ENCODE data around the gene ELAC2.

Gene ELAC2

GRCh38 chr17:13030459-13031300 lies 12.9 kb upstream of the ELAC2 start:
- TF ChIP-seq CTCF (IDR thresholded peaks at IDR 0.05; ENCODE audit: insufficient read depth, low read depth, low read length, missing control alignments) = peak; percentile 68
- H3K4me3 ChIP-seq (ENCODE audit: low read depth, low read length) = no peak overlapping the region
- peak; percentile 58 for DNase-seq (ENCODE audit: low read depth)

DNA sequence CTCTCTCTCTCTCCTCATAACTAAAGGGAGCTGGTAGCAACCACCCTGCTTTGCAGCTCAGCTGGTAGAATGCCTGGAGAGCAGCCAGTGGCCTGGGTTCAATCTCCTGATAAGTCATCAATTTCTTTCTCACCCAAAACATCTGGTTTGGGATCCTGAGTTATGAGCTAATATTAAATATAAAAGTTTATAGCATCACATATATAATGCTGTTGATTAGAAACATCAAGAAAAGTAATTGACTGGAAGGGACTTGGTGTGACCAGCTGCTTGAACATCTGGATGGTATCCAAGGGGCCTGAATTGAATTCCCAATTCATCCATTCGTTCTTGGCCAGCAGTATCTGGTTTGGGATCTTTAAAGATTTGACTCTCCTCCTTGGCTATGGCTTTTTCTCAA lies 12.2 kb upstream of the ELAC2 start:
- H3K4me3 ChIP-seq (ENCODE audit: low read depth, low read length) = no peak overlapping the region
- TF ChIP-seq CTCF (IDR thresholded peaks at IDR 0.05; ENCODE audit: insufficient read depth, low read depth, low read length, missing control alignments) = no peak
- no peak for DNase-seq (ENCODE audit: low read depth)

DNA sequence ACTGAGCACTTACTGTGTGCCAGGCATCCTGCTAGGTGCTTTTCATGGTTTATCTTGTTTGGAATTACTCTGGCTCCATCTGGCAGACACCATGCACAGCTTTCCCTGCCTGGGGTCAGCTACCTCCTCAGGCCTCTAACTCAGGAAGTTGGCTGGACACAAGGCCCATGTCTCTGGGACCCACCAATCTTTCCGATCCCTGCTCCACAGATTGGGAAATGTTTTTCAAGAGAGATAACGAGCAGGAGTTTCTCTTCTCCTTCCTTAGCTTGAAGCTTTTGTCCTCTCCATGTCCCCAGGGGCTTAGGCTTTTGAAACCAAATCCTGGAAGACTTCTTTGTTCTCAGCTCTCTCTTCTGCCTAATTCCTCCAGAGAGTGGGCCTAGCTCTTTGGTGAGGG lies 11.5 kb upstream of the ELAC2 start:
- DNase-seq (ENCODE audit: low read depth) = no peak
- no peak for TF ChIP-seq CTCF (IDR thresholded peaks at IDR 0.05; ENCODE audit: insufficient read depth, low read depth, low read length, missing control alignments)
- H3K4me3 ChIP-seq (ENCODE audit: low read depth, low read length) = no peak overlapping the region

- no peak for TF ChIP-seq CTCF (IDR thresholded peaks at IDR 0.05; ENCODE audit: insufficient read depth, low read depth, low read length, missing control alignments)
- no peak for DNase-seq (ENCODE audit: low read depth)
- no peak overlapping the region for H3K4me3 ChIP-seq (ENCODE audit: low read depth, low read length)
Measured at GRCh38 chr17:13027246-13027645, 9.4 kb upstream of the ELAC2 start.

- H3K4me3 ChIP-seq (ENCODE audit: low read depth, low read length) = no peak overlapping the region
- TF ChIP-seq CTCF (IDR thresholded peaks at IDR 0.05; ENCODE audit: insufficient read depth, low read depth, low read length, missing control alignments) = no peak
- DNase-seq (ENCODE audit: low read depth) = no peak
Measured at GRCh38 chr17:13025687-13026086, 7.9 kb upstream of the ELAC2 start.

DNA sequence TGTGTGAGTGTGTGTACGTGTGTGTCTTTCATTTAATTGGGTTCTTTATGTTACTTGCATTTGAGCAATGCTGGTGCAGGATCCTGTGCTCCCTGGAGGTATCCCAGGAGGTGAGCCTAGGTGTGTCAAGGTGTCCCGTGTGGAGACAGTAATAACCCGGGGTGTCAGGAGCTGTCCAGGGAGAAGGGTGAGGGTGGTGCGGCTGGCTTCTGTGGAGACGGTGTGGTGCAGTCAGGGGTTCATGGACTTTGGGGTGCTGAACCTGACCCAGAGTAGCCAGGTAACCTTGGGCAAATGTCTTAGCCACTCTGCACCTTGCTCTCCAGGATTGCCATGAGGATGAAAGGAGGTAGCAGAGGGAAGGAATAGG lies 7.4 kb upstream of the ELAC2 start:
- no peak for TF ChIP-seq CTCF (IDR thresholded peaks at IDR 0.05; ENCODE audit: insufficient read depth, low read depth, low read length, missing control alignments)
- no peak overlapping the region for H3K4me3 ChIP-seq (ENCODE audit: low read depth, low read length)
- DNase-seq (ENCODE audit: low read depth) = no peak

All from GM12865 (cell line).